Astrocyte (in vitro differentiated cells and primary cell): ENCODE data around the gene ST8SIA2. TPM values are rescaled to one million over a fixed set of nuclear protein-coding genes. Genes with fewer than 3 reads are reported as not detected.

Source experiments
- DNase-seq: peaks from one replicate; pipeline ENCODE4 v3.0.0-alpha.2; 2010; ENCODE audit warnings: low read depth
- FAIRE-seq: peaks from 2 replicates; lab custom pipeline; 2011; peaks lifted over from hg19 to GRCh38; lab: Jason Lieb, UNC
- H2AFZ ChIP-seq: 2 replicates; pipeline ENCODE4 v1.6.0; 2012; ENCODE audit warnings: low read depth, low read length, inconsistent platforms
- H3K27ac ChIP-seq: 2 replicates; pipeline ENCODE4 v1.5.1; 2011; ENCODE audit warnings: low read depth, low read length, inconsistent platforms
- H3K27me3 ChIP-seq: 2 replicates; pipeline ENCODE4 v1.6.0; 2011; ENCODE audit warnings: low read length, inconsistent platforms; ENCODE audit not compliant: insufficient read depth
- H3K36me3 ChIP-seq: 2 replicates; pipeline ENCODE4 v1.5.1; 2011; ENCODE audit warnings: low read length, inconsistent platforms; ENCODE audit not compliant: insufficient read depth
- H3K4me1 ChIP-seq: 2 replicates; pipeline ENCODE4 v1.5.1; 2011; ENCODE audit warnings: low read length, inconsistent platforms; ENCODE audit not compliant: insufficient read depth
- H3K4me2 ChIP-seq: 2 replicates; pipeline ENCODE4 v1.6.0; 2012; ENCODE audit warnings: low read length, inconsistent platforms
- H3K4me3 ChIP-seq: 2 replicates; pipeline ENCODE4 v1.5.1; 2011; ENCODE audit warnings: low read depth, mild to moderate bottlenecking, low read length, inconsistent platforms; ENCODE audit not compliant: insufficient read depth
- H3K79me2 ChIP-seq: 2 replicates; pipeline ENCODE4 v1.6.0; 2012; ENCODE audit warnings: mild to moderate bottlenecking, low read length, inconsistent platforms; ENCODE audit not compliant: insufficient read depth
- H3K9ac ChIP-seq: 2 replicates; pipeline ENCODE4 v1.6.0; 2012; ENCODE audit warnings: mild to moderate bottlenecking, low read length, inconsistent platforms
- H3K9me3 ChIP-seq: 2 replicates; pipeline ENCODE4 v1.5.1; 2012; ENCODE audit warnings: low read depth, mild to moderate bottlenecking, low read length, inconsistent platforms; ENCODE audit not compliant: insufficient read depth
- H4K20me1 ChIP-seq: 2 replicates; pipeline ENCODE4 v1.6.0; 2012; ENCODE audit warnings: low read length, inconsistent platforms; ENCODE audit not compliant: insufficient read depth
- H3K27ac Mint-ChIP-seq: one replicate; pipeline ENCODE4 v1.8.0; 2021; ENCODE audit warnings: mild to moderate bottlenecking, mixed read lengths; ENCODE audit not compliant: unreplicated experiment
- H3K27me3 Mint-ChIP-seq: one replicate; pipeline ENCODE4 v1.8.0; 2021; ENCODE audit warnings: low read depth, mixed read lengths; ENCODE audit not compliant: unreplicated experiment
- H3K36me3 Mint-ChIP-seq: one replicate; pipeline ENCODE4 v1.8.0; 2021; ENCODE audit warnings: low read depth, mixed read lengths; ENCODE audit not compliant: unreplicated experiment
- H3K4me1 Mint-ChIP-seq: one replicate; pipeline ENCODE4 v1.8.0; 2021; ENCODE audit warnings: low read depth, mixed read lengths; ENCODE audit not compliant: unreplicated experiment
- H3K4me3 Mint-ChIP-seq: one replicate; pipeline ENCODE4 v1.8.0; 2021; ENCODE audit warnings: mild to moderate bottlenecking, moderate library complexity, mixed read lengths; ENCODE audit not compliant: unreplicated experiment
- H3K9me3 Mint-ChIP-seq: one replicate; pipeline ENCODE4 v1.8.0; 2021; ENCODE audit warnings: mild to moderate bottlenecking, mixed read lengths; ENCODE audit not compliant: unreplicated experiment
- EZH2 ChIP-seq: IDR thresholded peaks from 2 replicates; pipeline ENCODE4 v1.6.1; 2012; ENCODE audit warnings: mild to moderate bottlenecking, low read length, inconsistent platforms; ENCODE audit not compliant: insufficient read depth
- total RNA-seq: library from RNA; stranded (reverse); gene quantifications from 2 replicates; pipeline ENCODE4 v1.2.1, GENCODE V29; 2021
- TF ChIP-seq, protein P1 (sequence below): IDR thresholded peaks from 2 replicates; pipeline ENCODE4 v1.5.1; 2011; ENCODE audit warnings: low read depth, mild to moderate bottlenecking, inconsistent platforms, low read length, moderate library complexity; ENCODE audit not compliant: insufficient read depth

Gene ST8SIA2
- total RNA-seq, 1 donor from 2014 or later, result 8.6 TPM

DNA sequence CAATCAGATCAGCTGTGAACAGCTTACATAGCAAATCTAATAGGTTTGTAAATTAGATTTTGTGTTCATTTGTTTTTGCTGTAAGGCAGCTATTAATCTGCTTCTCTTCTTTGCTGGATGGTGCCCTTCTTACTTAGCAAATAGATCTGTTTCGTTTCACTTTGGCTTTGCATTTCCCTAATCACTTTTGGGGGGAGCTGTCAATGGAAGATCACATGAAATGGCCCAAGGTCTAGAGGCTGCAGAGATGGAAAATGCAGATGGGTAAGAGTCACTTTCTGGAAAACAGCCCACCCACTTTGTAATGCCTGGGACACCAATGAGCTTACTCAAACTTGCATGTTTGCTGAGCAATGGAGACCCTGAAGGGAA lies 36.4 kb downstream of the ST8SIA2 start:
- Histone ChIP-seq H3K79me2 (no peaks in the 10 kb centered on the region), H3K27ac (peak overlapping the region; percentile 58), H4K20me1 (no peaks in the 10 kb centered on the region), H3K36me3 (no peaks in the 10 kb centered on the region), H3K4me2 (peak overlapping the region; percentile 69), H2AFZ (no peak overlapping the region), H3K27me3 (no peaks in the 10 kb centered on the region), H3K9ac (peak overlapping the region; percentile 4), H3K4me1 (peaks cover 24% of the 10 kb centered on the region), H3K9me3 (no peaks in the 10 kb centered on the region), H3K4me3 (no peak overlapping the region)
- no peak overlapping the region for H3K4me3 Mint-ChIP-seq
- DNase-seq, result peak; percentile 31
- peaks cover under 1% of the 10 kb centered on the region for H3K36me3 Mint-ChIP-seq
- no peak overlapping the region for H3K27ac Mint-ChIP-seq
- FAIRE-seq, result no peak
- H3K27me3 Mint-ChIP-seq, result no peaks in the 10 kb centered on the region
- H3K4me1 Mint-ChIP-seq, result peaks cover 29% of the 10 kb centered on the region
- TF ChIP-seq EZH2, result no peak
- TF ChIP-seq, protein P1, sequence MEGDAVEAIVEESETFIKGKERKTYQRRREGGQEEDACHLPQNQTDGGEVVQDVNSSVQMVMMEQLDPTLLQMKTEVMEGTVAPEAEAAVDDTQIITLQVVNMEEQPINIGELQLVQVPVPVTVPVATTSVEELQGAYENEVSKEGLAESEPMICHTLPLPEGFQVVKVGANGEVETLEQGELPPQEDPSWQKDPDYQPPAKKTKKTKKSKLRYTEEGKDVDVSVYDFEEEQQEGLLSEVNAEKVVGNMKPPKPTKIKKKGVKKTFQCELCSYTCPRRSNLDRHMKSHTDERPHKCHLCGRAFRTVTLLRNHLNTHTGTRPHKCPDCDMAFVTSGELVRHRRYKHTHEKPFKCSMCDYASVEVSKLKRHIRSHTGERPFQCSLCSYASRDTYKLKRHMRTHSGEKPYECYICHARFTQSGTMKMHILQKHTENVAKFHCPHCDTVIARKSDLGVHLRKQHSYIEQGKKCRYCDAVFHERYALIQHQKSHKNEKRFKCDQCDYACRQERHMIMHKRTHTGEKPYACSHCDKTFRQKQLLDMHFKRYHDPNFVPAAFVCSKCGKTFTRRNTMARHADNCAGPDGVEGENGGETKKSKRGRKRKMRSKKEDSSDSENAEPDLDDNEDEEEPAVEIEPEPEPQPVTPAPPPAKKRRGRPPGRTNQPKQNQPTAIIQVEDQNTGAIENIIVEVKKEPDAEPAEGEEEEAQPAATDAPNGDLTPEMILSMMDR, result no peak
- no peaks in the 10 kb centered on the region for H3K9me3 Mint-ChIP-seq

DNA sequence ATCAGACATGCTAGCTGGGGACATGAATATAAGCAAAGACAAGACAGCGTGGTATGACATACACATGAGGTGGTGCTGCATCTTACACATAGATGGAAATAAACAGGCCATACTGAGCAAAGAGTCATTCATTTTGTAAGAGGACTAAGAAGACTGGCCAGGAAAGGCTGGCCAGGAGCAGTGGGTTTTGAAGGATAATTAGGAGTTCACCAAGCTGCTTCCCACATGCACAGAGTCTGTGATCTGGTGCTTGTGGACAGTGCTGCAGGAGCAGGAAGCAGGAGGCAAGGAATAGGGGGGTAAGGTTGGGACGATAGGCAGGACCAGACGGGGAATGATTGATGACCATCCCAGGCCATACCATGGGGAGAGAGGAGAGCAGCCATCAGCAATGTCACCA lies 41.5 kb downstream of the ST8SIA2 start:
- FAIRE-seq (no peak), DNase-seq (no peak)
- no peak overlapping the region for H2AFZ ChIP-seq
- H3K36me3 ChIP-seq, result no peaks in the 10 kb centered on the region
- Mint-ChIP-seq H3K36me3 (peaks cover 8% of the 10 kb centered on the region), H3K27ac (no peak overlapping the region), H3K27me3 (peaks cover 7% of the 10 kb centered on the region), H3K9me3 (no peaks in the 10 kb centered on the region), H3K4me3 (no peak overlapping the region), H3K4me1 (peaks cover 7% of the 10 kb centered on the region)
- no peak overlapping the region for H3K9ac ChIP-seq
- no peak overlapping the region for H3K4me2 ChIP-seq
- H3K4me1 ChIP-seq, result peaks cover 8% of the 10 kb centered on the region
- no peaks in the 10 kb centered on the region for H3K9me3 ChIP-seq
- no peaks in the 10 kb centered on the region for H3K79me2 ChIP-seq
- H3K27ac ChIP-seq, result no peak overlapping the region
- no peak for TF ChIP-seq EZH2
- TF ChIP-seq, protein P1, result no peak
- H3K27me3 ChIP-seq, result no peaks in the 10 kb centered on the region
- no peaks in the 10 kb centered on the region for H4K20me1 ChIP-seq
- no peak overlapping the region for H3K4me3 ChIP-seq

DNA sequence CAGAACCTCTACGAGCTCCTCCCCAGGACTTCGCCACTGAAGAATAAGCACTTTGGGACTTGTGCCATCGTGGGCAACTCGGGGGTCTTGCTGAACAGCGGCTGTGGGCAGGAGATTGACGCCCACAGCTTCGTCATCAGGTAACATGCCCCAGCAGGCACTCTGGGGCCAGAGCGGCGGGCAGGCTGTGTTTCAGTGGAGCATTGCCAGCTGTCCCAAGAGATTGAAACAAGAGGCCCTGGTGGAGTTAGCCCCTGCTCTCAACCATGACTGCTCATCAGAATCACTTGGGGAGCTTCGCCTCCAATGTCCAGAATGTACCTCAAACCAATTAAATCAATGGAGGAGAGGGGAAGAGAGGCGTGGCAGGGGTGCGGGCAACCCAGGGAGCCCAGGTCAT lies 44.8 kb downstream of the ST8SIA2 start:
- no peaks in the 10 kb centered on the region for H3K27me3 ChIP-seq
- no peak overlapping the region for H3K4me2 ChIP-seq
- no peak overlapping the region for H3K4me3 ChIP-seq
- no peak overlapping the region for H2AFZ ChIP-seq
- H3K36me3 Mint-ChIP-seq, result peaks cover 8% of the 10 kb centered on the region
- H3K36me3 ChIP-seq, result no peaks in the 10 kb centered on the region
- peaks cover 12% of the 10 kb centered on the region for H3K27me3 Mint-ChIP-seq
- FAIRE-seq (no peak), DNase-seq (no peak)
- no peak overlapping the region for H3K4me3 Mint-ChIP-seq
- H3K9ac ChIP-seq, result no peak overlapping the region
- no peaks in the 10 kb centered on the region for H3K79me2 ChIP-seq
- H3K9me3 ChIP-seq, result no peaks in the 10 kb centered on the region
- no peak overlapping the region for H3K27ac Mint-ChIP-seq
- no peaks in the 10 kb centered on the region for H3K4me1 Mint-ChIP-seq
- H3K4me1 ChIP-seq, result no peaks in the 10 kb centered on the region
- H3K27ac ChIP-seq, result no peak overlapping the region
- TF ChIP-seq, protein P1, result no peak
- TF ChIP-seq EZH2, result no peak
- H4K20me1 ChIP-seq, result no peaks in the 10 kb centered on the region
- H3K9me3 Mint-ChIP-seq, result no peaks in the 10 kb centered on the region
